ENCODE measurements around the gene LBX2.
A peak's percentile ranks its signal among the peaks of the same experiment; 100 is the strongest.
"Not testable (repeated sequence)": the region's sequence is repeated elsewhere in the genome, so short reads cannot be mapped to it uniquely, and the experiment has no call there.

LBX2 gene

DNA sequence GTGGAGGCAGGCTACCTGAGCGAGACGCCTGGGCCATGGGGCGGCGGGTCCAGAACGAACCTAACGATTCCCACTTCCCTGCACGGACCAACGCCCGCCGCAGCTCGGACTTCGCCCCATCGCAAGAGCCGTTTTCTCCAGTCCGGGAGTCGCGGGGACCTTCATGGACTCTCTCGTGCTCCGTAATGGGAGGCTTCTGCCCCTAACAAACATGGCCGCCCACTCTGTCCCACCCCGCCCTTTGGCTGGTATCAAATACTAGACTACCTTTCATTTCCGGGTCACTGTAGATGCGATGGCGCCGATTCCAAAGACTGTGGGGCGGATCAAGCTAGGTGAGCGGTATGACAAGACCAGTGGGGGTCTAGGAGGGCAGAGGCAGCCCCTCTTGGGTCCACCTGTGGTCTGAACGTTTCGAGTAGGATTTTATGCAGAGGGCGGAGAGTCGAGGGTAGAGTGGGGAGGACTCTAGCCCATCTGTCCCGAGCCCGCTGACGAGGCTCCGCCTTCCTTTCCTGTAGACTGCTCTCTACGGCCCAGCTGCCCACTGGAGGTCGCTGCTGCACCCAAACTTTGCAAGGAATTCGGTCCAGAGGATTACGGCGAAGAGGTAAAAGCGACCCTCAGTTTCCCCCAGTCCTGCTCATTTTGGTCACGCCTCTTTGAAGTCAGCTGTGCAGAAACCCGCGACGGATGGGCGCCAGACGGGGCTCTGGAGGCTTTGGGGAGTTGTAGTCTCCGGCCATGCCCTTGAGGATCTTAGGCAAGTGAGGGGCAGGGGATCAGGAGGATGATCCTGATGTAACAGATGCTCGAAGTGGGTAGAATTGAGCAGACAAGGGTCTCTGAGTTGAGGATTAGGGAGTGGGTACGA lies 16.4 kb downstream of the LBX2 start, which contains the start of the genes CCDC142 and TTC31:
CCDC142 (minus strand) TSS at position 198 of the 874 bp plus-strand sequence; CDS start at position 37, 161 bp downstream.
TTC31 (plus strand) TSS at position 281 of the 874 bp plus-strand sequence; CDS start at position 296, 15 bp downstream.
- DNase-seq (ENCODE audit: low spot score): peak; percentile 94

DNA sequence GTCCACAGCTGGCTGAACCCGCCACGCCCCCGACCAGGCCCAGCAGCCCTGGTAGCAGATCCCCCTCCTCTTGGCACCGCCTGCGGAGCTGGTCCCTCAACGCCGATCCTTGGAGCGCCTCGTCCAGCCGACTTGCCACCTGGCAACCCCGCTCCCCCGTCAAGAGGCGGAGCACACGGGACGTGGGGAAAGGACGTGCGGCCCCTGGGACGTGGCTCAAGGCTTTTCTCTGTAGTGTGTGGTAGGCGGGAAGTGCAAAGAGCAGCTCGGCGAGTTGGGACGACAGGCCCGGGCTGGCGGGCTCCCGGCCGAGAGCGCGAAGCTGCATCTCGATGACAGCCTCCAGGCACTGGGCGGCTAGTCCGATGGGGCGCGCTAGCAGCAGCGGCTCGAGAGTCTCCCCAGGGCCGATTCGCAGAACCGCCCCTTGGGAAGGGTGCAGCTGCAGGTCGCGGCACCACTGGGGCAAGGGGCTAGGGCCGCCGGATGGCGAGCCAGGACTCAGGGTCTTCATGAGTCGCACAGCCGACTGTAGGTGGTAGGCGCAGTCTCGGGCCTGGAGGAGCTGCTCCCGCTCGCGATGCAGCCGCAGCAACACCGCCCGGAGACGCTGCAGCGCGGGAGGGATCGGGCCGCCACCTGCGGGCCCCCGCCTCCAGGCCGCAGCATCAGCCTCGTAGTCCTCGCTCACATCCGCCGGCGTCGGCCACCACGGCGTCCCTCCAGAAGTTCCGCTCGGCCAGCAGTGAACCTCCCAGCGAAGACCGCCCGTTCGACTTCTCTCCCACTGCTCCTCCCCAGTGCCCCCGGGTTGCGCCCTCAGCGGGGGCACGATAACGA lies 17.2 kb downstream of the LBX2 start:
- peak; percentile 31 for DNase-seq (ENCODE audit: low spot score)

DNA sequence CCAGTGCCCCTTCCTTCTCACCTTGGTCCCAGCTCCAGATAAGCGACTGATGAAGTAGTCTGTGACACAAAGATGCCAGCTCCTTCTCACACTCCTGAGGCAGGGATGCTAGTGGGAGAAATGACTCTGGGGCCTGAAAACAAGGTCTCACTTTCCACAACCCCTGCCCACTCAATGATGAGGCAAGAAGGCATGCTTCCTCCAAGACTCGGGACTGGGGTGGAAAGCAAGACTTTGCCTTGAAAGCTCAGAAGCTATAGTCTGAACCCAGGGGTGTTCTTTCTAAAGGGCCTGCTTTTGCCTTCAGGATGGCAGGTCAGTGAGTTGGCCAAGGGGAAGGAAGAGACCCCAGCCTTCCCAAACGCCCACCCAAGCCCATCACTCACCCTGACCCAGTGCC lies 18.0 kb downstream of the LBX2 start:
- no peak for DNase-seq (ENCODE audit: low spot score)

DNA sequence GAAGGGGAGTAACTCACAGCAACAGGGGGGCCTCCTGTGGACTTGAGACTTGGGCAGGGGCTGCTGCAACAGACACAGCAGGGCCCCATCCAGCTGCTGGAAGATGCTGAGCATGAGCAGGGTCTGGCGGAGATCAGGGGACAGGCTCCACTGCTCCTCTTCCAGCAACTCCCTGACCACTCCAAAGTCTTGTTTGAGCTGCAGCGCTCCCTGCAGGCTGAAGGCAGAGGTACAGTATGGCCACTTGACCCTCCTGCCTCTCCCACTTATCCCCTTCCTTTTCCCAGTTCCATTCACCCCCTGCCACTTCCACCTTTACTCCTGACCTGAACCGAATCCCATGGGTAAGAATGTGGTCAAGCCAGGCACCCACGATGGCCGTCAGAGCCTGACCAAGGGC lies 24.5 kb downstream of the LBX2 start:
- DNase-seq (ENCODE audit: low spot score): no peak

DNA sequence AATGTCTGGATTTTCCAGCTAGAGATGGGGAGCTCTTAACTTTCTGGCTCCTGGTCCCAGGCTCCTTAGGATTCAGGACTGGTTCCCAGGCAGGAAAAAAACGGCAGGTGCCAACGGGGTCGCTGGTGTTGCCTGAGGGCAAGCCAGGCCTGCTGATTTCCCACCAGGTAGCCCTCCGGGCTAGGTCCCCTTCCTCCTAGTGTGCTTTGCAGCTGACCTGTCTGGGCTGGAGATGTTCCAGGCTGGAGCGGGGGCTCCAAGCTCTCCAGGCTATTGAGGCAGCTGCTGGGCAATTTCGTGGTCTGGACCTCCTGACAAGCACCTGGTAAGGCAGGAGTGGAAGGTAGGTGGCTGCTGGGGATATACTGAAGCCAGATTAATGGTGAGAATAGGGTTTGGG lies 24.9 kb downstream of the LBX2 start:
- DNase-seq (ENCODE audit: low spot score): no peak

DNA sequence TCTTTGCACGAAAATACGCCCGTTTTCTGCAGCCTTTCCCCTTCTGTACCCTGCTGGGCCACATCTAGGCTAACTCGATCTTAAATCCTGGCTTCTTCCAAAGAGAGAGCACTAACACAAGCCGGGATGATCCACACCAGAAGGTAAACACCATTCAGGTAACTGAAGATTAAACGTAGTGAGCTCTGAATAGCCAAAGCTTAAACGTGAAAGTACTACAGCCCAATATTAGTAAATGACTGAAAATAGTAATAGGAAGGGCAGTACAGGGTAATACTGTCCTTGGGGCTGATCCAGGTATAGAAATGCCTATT lies 26.5 kb downstream of the LBX2 start:
- no peak for DNase-seq (ENCODE audit: low spot score)

DNA sequence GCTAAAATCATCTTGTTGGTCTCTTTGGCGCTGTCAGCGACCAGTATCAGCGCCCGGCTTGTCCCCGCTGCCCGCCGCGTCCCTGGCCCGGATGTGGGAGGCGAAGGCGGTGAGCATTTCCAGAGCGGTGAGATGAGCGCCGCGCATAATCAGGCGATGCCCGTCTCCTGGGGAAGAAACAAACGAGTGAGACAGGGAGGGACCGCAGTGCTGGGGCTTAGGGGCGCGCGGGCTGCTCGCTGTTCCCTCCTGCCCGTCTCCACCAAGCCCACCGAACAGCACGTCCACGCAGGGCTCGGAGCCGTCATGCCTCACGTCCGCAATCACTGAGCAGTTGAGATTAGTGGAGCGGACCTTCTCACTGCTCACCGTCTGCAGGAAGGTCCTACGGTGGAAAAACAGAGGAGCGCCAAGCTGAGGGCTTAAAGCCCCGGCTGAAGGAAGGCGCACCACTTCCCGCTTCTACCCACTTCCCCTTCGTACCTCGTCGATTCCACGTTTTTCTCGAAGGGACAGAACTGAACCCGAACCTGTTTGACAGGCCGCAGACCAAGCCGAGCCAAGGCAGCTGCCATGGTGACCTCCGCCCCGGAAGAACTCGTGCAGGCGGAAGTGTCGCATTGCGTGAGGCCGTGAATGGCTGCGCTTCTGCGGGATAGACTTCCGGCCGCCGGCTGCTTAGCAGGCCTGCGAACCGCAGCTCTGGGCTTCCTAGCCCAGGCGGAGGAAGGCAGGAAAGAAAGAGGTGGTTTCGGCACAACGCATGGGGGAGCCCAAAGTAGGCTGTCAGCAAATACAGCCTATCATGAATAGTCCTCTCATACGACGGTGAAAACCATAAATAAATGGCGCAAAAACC lies 27.1 kb downstream of the LBX2 start, which contains the start of gene MRPL53:
MRPL53 (minus strand) TSS at position 595 of the 859 bp plus-strand sequence; CDS start at position 575, 20 bp downstream.
- peak; percentile 83 for DNase-seq (ENCODE audit: low spot score)

DNA sequence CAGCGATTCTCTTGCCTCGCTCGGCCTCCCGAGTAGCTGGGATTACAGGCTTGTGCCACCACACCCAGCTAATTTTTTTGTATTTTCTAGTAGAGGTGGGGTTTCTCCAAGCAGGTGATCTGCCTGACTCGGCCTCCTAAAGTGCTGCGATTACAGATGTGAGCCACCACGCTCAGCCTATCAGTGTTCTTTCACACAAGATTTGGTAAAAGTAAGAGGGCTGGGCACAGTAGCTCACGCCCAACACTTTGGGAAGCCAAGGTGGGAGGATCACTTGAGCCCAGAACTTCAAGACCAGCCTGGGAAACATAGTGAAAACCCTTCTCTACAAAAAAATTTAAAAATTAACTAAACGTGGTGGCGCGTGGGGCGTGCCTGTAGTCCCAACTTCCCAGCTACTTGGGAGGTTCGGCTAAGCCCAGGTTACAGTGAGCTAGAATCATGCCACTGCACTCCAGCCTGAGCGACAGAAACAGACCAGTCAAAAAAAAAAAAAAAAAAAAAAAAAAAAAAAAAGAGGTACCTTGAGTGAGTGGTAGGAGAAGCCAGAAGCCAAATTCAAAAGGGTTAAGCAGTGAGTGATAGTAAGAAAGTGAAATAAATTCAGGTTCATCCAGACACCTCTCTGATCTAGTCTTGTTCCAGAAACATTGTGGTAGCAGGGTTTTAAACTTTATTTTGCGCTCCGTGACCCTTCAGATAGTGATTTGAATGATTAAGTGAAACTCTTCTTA lies 27.9 kb downstream of the LBX2 start:
- no peak for DNase-seq (ENCODE audit: low spot score)

DNA sequence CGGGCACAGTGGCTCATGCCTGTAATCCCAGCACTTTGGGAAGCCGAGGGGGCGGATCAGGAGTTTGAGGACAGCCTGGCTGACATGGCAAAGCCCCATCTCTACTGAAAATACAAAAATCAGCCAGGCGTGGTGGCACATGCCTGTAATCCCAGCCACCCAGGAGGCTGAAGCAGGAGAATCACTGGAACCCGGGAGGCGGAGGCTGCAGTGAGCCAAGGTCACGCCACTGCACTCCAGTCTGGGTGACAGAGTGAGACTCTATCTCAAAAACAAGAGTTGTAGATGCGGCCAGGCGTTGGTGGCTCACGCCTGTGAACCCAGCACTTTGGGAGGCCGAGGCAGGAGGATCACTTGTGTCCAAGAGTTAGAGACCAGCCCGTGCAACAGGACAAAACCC lies 28.7 kb downstream of the LBX2 start:
- not testable (repeated sequence) for DNase-seq (ENCODE audit: low spot score)

DNA sequence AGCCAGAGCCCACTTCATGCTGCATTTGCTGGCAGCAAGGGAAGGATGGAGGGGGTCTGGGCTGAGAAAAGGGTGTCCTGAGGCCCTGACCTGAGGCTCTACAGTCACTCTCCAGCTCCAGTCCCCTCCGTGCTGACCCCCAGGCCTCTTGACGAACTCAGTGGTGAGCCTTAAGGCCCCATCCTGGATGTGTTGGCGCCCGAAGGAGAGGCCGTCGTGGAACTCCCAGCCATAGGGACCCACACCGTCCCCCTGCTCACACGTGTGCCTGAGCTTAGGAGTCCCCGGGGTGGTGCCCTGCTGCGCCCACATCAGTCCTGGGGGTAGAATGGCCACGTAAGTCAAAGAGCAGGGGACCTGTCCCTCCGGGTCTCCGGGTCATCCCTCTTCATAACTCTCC lies 35.0 kb downstream of the LBX2 start:
- no peak for DNase-seq (ENCODE audit: low spot score)

DNA sequence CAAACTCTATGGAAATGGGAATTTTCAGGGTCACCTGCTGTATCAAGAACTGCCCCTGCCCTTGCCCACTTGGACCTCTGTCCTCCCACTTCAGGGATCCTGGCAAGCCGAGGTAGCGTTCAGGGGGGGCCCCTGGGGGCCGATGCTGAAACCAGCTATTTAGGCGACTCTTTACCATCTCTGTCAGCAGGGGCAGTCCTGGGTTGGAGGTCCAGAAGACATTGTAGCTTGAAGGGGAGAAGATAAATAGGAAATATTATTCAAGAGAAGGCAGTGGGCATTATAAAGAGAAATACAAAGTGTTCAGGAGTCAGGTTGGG lies 36.7 kb downstream of the LBX2 start:
- DNase-seq (ENCODE audit: low spot score): no peak

DNA sequence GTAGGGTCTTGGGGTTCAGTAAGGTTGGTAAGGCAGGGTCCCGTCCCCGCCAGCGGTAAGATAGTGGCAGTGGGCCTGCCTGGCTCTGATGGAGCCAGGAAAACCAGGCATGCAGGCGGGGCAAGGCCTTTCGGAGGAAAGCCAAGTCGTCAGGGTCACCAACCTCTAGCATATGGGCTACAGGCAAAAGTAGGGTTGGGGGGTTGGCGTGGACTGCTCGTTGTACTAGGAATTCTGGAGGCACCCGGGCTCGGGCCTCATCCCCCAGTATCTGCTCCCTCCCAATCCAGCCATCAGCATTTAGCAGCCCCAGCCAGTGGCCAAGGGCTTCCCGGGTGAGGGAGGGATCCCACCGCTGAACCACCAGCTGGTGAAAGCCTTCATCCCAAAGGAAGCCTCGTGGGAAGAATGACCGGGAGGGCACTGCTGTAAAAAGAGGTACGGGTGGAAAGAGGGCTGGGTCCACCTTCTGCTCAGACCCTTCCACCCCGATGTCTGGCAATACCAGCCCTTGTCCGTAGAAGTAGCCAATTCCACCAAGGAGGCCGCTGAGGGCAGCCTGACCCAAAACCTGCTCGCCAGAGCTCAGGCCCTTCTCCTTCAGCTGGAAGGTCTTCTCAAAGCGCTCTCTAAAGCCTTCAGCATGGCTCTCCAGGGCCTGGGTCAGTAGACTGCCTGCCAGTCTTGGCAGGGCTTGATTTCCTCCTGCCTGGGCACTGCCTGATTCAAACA lies 37.2 kb downstream of the LBX2 start:
- no peak for DNase-seq (ENCODE audit: low spot score)

DNA sequence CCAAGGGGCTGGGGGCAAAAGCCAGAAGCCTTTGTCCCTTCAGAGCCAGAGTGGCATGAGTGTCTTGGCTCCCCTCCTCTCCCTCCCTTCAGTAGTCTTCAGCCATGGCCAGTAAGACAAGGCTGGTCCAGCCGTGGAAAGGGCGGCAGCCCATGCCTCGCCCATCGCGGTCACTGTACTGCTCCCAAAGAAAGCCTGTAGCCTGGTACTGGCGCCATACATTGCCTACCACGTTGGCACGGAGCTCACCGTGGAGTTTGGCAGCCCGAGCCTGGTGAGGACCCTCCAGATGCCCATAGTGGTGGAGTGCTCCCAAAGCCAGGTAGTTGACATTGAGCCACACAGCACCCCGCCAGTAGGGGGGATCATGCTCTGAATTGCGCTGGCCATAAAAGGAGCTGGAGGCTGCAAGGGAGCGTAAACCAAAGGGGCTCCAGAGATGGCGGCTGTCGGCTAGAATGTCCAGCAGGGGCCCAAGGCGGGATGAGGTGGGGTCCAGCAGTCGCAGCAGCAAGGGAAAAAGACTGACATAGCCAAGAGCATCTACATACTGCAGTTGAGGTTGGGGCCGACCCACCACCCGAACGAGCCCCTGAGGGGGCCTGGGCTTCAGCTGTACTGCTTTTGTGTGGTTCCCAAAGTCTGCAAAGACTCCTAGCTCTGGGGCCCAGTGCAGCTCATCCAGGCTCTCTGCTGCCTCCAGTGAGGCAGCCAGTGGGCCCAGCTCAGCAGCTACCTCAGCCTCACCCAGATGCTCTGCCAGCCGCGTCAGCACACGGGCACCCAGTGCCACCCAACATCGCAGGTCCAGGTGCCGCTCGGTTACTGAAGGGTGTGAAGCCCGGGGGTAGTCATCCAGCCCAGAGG lies 38.0 kb downstream of the LBX2 start:
- DNase-seq (ENCODE audit: low spot score): no peak

DNA sequence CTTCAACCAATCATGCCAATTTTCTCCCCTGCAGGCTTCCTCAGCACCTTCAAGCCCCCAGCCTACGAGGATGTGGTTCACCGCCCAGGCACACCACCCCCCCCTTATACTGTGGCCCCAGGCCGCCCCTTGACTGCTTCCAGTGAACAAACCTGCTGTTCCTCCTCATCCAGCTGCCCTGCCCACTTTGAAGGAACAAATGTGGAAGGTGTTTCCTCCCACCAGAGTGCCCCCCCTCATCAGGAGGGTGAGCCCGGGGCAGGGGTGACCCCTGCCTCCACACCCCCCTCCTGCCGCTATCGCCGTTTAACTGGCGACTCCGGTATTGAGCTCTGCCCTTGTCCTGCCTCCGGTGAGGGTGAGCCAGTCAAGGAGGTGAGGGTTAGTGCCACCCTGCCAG lies 39.2 kb downstream of the LBX2 start:
- DNase-seq (ENCODE audit: low spot score): not testable (repeated sequence)

DNA sequence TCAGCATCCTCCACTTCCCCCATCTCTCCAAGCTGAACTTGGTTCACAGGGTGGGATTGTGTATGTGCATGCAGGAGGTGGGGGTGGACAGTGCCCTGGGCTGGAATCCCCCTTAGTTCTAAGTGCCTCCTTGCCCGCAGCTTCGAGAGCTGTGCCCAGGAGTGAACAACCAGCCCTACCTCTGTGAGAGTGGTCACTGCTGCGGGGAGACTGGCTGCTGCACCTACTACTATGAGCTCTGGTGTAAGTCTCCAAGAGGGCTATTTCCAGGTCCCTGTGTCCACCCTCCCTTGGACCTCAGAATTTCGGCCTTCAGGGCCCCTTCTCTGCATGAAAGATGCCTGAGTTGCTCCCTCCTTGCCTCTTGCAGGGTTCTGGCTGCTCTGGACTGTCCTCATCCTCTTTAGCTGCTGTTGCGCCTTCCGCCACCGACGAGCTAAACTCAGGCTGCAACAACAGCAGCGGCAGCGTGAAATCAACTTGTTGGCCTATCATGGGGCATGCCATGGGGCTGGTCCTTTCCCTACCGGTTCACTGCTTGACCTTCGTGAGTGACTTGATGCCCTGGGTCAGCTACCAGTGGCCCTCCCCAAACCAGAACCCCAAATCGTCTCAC lies 39.8 kb downstream of the LBX2 start:
- not testable (repeated sequence) for DNase-seq (ENCODE audit: low spot score)

DNA sequence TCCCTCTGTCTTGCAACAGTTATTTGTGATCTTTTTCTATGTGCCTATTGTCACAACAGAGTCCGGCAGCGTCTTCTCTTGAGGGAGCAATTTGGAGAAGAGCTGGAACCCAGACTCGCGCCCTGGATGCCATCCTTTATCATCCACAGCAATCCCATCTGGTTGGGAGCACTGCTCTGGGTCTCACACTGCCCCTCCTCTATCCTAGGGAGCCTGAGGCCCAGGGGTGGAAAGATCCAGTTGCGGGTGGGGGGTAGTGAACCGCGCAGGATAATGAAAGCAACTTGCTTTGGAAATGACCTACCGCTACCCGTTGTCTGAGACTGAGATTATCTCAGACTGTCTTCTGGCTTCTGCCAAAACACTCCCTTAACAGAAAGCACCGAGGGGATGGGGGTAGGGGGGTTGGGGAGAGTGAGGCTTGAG lies 40.5 kb downstream of the LBX2 start:
- DNase-seq (ENCODE audit: low spot score): no peak

DNA sequence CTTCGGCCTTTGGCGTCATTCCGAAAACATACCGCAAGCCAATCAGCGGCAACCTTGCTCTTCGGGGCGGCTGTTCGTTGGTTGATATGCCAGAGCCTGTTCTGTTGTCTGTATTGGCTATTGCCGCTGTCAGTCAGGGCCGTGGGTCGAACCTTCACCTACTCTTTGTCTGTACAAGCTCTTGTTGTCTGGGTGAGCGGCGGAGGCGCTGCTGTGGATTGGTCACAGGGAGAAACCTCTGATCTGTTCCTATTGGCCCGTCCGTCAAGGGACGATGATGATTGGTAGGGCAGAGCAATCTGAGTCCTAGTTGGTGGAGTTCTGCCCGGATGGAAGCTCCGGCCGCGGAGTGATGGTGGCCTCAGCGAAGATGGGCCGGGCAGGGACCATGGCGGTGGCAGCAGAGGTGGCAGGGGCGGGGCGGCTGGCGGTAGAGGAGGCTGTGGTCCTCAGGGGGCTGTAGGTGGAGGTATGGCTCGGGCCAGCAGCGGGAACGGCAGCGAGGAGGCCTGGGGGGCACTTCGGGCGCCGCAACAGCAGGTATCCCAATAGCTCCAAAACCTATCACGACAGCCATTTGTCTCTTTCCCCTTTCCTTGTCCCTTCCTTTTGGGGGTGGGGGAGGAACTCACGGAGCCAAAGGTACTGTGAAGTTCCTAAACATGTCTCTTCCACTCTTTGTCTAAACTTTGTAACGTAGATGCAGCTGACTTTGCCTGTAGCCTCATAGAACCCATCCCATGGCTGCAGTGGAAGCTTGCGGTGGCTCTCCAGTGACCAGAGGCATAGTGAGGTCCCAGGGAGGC lies 41.1 kb downstream of the LBX2 start, which contains the start of gene WBP1:
WBP1 (plus strand) TSS at position 307 of the 806 bp plus-strand sequence; CDS start at position 472, 165 bp downstream.
- peak; percentile 99 for DNase-seq (ENCODE audit: low spot score)

DNA sequence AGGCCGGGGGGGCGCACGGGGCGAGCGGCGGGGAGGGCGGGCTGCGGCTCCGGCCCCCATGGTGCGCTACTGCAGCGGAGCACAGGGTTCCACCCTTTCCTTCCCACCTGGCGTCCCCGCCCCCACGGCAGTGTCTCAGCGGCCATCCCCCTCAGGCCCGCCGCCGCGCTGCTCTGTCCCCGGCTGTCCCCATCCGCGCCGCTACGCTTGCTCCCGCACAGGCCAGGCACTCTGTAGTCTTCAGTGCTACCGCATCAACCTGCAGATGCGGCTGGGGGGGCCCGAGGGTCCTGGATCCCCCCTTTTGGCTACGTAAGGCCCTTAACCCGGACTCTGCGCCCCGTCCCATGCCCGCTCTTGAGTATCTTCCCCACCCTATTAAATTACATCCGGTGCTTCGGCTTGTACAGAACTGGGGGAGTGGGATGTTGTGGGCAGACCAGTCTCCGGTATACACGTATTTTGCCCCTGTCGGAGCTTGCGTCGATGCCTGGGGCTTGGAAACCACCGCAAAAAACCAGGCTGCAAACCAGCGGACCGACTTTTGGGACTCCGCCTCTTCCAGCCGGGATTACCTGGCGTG lies 41.8 kb downstream of the LBX2 start:
- DNase-seq (ENCODE audit: low spot score): no peak
